Heart left ventricle (tissue), 16 donors: Measurements from ENCODE around the gene SSMEM1. TPM values are rescaled to one million over a fixed set of nuclear protein-coding genes. Genes with fewer than 3 reads are reported as not detected.

Experiments used
- ATAC-seq, 4 donors: fragments of 200-7000 bp; cut with Tn5 transposase; one replicate each; pipeline ENCODE4 v1.9.1; 2020 to 2022; ENCODE audit warnings: moderate library complexity in 4 of 4, mild to moderate bottlenecking in 3 of 4, moderate number of reproducible peaks in 1 of 4
- DNase-seq, 5 donors: peaks; one replicate each; pipeline ENCODE4 v3.0.0-alpha.2; 2020
- H3K27ac ChIP-seq, 12 donors: fragments of 200-600 bp; sonication (generic) in 4 of 12; one replicate each; pipeline versions ENCODE4 v1.5.0 to v1.8.0; 2016 to 2022; ENCODE audit warnings: mild to moderate bottlenecking in 2 of 12
- H3K27me3 ChIP-seq, 9 donors: fragments of 200-600 bp; sonication (generic) in 2 of 9; one replicate each; pipeline versions ENCODE4 v1.5.1 to v1.8.0; 2016 to 2022; ENCODE audit warnings: mild to moderate bottlenecking in 3 of 9
- H3K36me3 ChIP-seq, 9 donors: fragments of 200-600 bp; sonication (generic) in 2 of 9; one replicate each; pipeline versions ENCODE4 v1.5.0 to v1.8.0; 2018 to 2022; ENCODE audit warnings: mild to moderate bottlenecking in 2 of 9
- H3K4me1 ChIP-seq, 12 donors: fragments of 200-600 bp; sonication (generic) in 4 of 12; one replicate each; pipeline versions ENCODE4 v1.5.0 to v1.8.0; 2016 to 2022; ENCODE audit warnings: mild to moderate bottlenecking in 3 of 12
- H3K4me3 ChIP-seq, 12 donors: fragments of 200-600 bp; sonication (generic) in 4 of 12; one replicate each; pipeline versions ENCODE4 v1.5.0 to v1.8.0; 2017 to 2022; ENCODE audit warnings: mild to moderate bottlenecking in 9 of 12, moderate library complexity in 4 of 12
- H3K9me3 ChIP-seq, 12 donors: fragments of 200-600 bp; sonication (generic) in 4 of 12; one replicate each; pipeline versions ENCODE4 v1.5.0 to v1.8.0; 2016 to 2022; ENCODE audit warnings: mild to moderate bottlenecking in 1 of 12
- POLR2A ChIP-seq, 2 donors: fragments of 450-650 bp; IDR thresholded peaks; one replicate each; pipeline ENCODE4 v1.6.1; 2017; ENCODE audit warnings: antibody characterized with exemption in 2 of 2, mild to moderate bottlenecking in 2 of 2, moderate library complexity in 2 of 2
- WGBS, 4 donors: extraction: QIAGEN DNeasy Blood & Tissue Kit in 2 of 4; methylation state at CpG; one replicate each; pipeline versions ENCODE4 v1.1.5 to v1.1.7; 2013 to 2018; 5-methylcytosine and 5-hydroxymethylcytosine counted together
- intact Hi-C, 10 donors: fragments of 100-400 bp; cut with DNase I; formaldehyde crosslinking; loops; one replicate each; pipeline versions ENCODE4 v1.11.1 to v1.14.2; 2022
- polyA plus RNA-seq, 2 donors: library from polyadenylated mRNA; stranded (reverse); fragments of 200-250 nt; gene quantifications; one replicate each; pipeline ENCODE4 v1.2.3, GENCODE V29; 2013
- total RNA-seq, 9 donors: library from RNA; depleted of rRNA in 2 of 9; stranded (reverse); fragments of >200 nt in 2 of 9; fragmentation: NEBNext Ultra II Directional in 3 of 9; extraction: Animal tissue kit (Norgen Biotek cat#: 25700) in 3 of 9; gene quantifications; one replicate each; pipeline versions ENCODE4 v1.1.0 to v1.2.4, GENCODE V29; 2016 to 2023
- TF ChIP-seq, protein P1 (sequence below), 12 donors: fragments of 200-600 bp; sonication (generic) in 4 of 12; IDR thresholded peaks; one replicate each; pipeline versions ENCODE4 v1.5.0 to v1.8.0; 2018 to 2022; ENCODE audit warnings: antibody characterized with exemption in 12 of 12, mild to moderate bottlenecking in 5 of 12
- donor health status: ischemic (EF 13 %, LVEDD 7.1; RV severe dilation, severe dysfunction).
- donor health status: healthy with polysubstance abuse.
- donor health status: DM: no; HTN: yes; CAD: no.
- donor health status: DM: no; HTN: no; CAD: no.
- donor health status: ischemic (EF 25% LVEDD 6.9; RV normal size, moderate dysfunction).
- donor health status: ischemic (EF 25% LVEDD 5.7; RV mildly dilated, moderate dysfunction).
- donor health status: healthy.
- donor health status: DM: yes; HTN: yes; CAD: no.
- donor health status: ischemic (EF 35%, LVEDD 5.7; RV mildly dilated, moderate dysfunction).
- donor health status: nonischemic (EF 11% LVEDD 7.7; RV severe dilation, severe dysfunction).
- donor health status: DM: yes; HTN: yes; CAD: no.
- donor health status: PGD.
- donor health status: ischemic (EF 29% LVEDD 5.4; RV normal size, mild dysfunction).
- donor health status: nonischemic (EF 23%, LVEDD 6.1; RV moderate dilation, normal function).

Gene SSMEM1
- total and polyA plus RNA-seq, 11 donors, result not detected

DNA sequence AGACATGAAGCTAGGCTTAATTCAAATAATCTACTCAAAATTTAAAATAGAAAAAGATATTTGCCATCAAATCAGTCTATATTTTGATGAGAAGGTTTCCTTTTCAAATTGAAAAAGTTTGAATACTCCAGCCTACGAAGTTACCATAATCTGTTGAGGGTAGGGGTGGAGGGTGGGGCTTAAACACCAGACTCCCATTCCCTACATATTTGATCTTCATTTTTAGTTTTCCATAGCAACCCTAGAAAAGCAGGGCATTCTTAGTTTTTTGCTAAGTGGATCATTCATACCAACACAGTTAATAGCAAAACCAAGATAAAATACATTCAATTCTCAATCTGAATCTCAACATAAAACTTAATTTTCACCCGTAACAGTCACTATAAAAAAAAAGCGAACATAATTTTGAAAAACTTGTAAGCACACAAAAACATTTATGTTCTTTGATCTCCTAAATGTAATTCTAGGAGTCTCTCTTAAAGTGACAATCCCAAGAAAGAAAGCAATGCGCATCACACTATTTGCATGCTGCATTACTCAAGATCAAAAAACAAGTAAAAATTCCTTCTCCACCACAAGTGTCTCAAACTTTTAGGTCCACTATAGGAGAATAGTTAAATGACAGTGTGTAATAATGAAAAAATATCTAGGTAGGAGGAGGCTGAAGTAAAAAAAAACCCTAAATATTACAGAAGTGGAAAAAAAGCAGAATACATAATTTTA lies 33.3 kb upstream of the SSMEM1 start:
- WGBS, 4 donors, result 94 to 97% (median 95%) methylated on average over 4 of the region's 4 CpGs
- intact Hi-C loops, result no loop called here
- Histone ChIP-seq H3K4me1 (no peaks in the 10 kb centered on the region), H3K4me3 (no peak overlapping the region), H3K9me3 (no peaks in the 10 kb centered on the region), H3K27me3 (no peaks in the 10 kb centered on the region), H3K27ac (no peak overlapping the region), H3K36me3 (peaks cover 0 to 98% (median 81%) of the 10 kb centered on the region in 9 donors)
- DNase-seq (no peak), ATAC-seq (no peak)
- TF ChIP-seq, protein P1, sequence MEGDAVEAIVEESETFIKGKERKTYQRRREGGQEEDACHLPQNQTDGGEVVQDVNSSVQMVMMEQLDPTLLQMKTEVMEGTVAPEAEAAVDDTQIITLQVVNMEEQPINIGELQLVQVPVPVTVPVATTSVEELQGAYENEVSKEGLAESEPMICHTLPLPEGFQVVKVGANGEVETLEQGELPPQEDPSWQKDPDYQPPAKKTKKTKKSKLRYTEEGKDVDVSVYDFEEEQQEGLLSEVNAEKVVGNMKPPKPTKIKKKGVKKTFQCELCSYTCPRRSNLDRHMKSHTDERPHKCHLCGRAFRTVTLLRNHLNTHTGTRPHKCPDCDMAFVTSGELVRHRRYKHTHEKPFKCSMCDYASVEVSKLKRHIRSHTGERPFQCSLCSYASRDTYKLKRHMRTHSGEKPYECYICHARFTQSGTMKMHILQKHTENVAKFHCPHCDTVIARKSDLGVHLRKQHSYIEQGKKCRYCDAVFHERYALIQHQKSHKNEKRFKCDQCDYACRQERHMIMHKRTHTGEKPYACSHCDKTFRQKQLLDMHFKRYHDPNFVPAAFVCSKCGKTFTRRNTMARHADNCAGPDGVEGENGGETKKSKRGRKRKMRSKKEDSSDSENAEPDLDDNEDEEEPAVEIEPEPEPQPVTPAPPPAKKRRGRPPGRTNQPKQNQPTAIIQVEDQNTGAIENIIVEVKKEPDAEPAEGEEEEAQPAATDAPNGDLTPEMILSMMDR (IDR thresholded peaks at IDR 0.05), result no peak
- TF ChIP-seq POLR2A (IDR thresholded peaks at IDR 0.05), result no peak

DNA sequence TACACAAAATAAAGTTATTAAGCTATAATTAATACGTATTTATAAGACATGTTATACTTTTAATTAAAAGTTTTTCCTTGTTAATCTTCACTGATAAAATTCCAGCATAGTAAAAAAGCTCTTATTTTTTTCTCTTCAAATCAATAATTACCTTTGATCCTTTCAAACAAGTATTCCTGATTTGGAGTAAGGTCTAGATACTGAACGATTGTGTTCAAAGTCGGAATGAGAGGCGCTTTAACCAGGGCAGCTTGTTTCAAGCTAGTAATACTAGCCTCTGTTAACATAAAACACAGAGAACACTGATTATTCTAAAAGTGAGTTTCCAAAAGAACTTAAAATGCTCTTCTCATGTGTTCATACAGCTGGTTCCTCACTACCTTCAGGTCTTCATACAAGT lies 29.4 kb upstream of the SSMEM1 start:
- 92 to 95% (median 94%) methylated on average over 4 of the region's 4 CpGs for WGBS, 4 donors
- intact Hi-C loops, result no loop called here
- peaks cover 0 to 98% (median 82%) of the 10 kb centered on the region in 9 donors for H3K36me3 ChIP-seq
- H3K27ac ChIP-seq, result no peak overlapping the region
- H3K27me3 ChIP-seq, result no peaks in the 10 kb centered on the region
- H3K4me1 ChIP-seq, result no peaks in the 10 kb centered on the region
- H3K9me3 ChIP-seq, result no peaks in the 10 kb centered on the region
- no peak overlapping the region for H3K4me3 ChIP-seq
- TF ChIP-seq POLR2A (IDR thresholded peaks at IDR 0.05), result no peak
- DNase-seq (no peak), ATAC-seq (no peak)

DNA sequence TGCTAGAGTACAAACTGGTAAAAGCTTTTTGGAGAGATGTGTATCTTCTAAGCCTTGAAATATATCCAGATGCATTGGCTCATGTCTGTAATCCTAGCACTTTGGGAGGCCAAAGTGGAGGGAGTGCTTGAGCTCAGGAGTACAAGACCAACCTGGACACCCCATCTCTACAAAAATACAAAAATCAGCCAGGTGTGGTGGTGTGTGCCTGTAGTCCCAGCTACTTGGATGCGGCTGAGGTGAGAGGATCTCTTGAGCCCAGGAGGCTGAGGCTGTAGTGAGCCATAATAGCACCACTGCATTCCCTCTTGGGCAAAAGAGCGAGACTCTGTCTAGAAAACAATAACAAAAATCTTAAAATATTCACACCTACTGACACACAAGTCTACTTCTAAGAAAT lies 28.0 kb upstream of the SSMEM1 start:
- peaks cover 0 to 98% (median 82%) of the 10 kb centered on the region in 9 donors for H3K36me3 ChIP-seq
- H3K4me3 ChIP-seq, result no peak overlapping the region
- no peaks in the 10 kb centered on the region for H3K9me3 ChIP-seq
- H3K27ac ChIP-seq, result no peak overlapping the region
- intact Hi-C loops, result loop anchor here in 1 of 10 donors (5.0 kb wide), 1 partner anchor 52 kb away; no protein-coding TSS in a partner anchor
- WGBS, 4 donors, result 94 to 99% (median 96%) methylated on average over 2 of the region's 2 CpGs
- no peaks in the 10 kb centered on the region for H3K4me1 ChIP-seq
- ATAC-seq (no peak), DNase-seq (no peak)
- H3K27me3 ChIP-seq, result no peaks in the 10 kb centered on the region
- TF ChIP-seq, protein P1 (IDR thresholded peaks at IDR 0.05), result no peak
- no peak for TF ChIP-seq POLR2A (IDR thresholded peaks at IDR 0.05)

DNA sequence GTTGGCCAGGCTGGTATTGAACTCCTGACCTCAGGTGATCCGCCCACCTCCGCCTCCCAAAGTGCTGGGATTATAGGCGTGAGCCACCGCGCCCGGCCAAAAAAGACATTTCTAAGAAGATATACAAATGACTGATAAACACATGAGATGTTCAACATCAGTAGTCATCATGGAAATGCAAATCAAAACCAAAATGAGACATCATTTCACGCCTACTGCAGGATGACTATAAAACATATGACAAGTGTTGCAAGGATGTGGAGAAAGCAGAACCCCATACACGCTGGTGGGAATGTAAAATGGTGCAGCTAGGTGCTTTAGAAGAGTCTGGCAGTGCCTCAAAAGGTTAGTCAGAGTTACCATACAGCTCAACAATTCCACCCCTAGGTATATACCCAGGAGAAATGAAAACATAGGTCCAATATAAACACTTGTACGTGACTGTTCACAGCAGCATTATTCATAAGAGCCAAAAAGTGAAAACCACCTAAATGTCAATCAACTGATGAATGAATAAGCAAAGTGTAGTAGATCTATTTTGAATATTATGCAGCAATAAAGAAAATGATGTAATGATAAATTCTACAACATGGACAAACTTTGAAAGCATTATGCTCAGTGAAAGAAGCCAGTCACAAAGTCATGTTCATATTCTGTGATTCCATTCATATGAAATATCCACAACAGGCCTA lies 26.9 kb upstream of the SSMEM1 start:
- H3K27ac ChIP-seq, result no peak overlapping the region
- no peaks in the 10 kb centered on the region for H3K27me3 ChIP-seq
- no peaks in the 10 kb centered on the region for H3K4me1 ChIP-seq
- no peaks in the 10 kb centered on the region for H3K9me3 ChIP-seq
- ATAC-seq (no peak), DNase-seq (no peak)
- TF ChIP-seq POLR2A (IDR thresholded peaks at IDR 0.05), result no peak
- TF ChIP-seq, protein P1 (IDR thresholded peaks at IDR 0.05), result no peak
- H3K4me3 ChIP-seq, result no peak overlapping the region
- H3K36me3 ChIP-seq, result peaks cover 0 to 94% (median 79%) of the 10 kb centered on the region in 9 donors
- 93 to 96% (median 96%) methylated on average over 9 of the region's 9 CpGs for WGBS, 4 donors
- intact Hi-C loops, result loop anchor here in 1 of 10 donors (5.0 kb wide), 1 partner anchor 53 kb away; no protein-coding TSS in a partner anchor
